ENCODE measurements around the gene MTIF3. TPM values are rescaled to one million over a fixed set of nuclear protein-coding genes. Genes with fewer than 3 reads are reported as not detected.

MTIF3 gene
- total RNA-seq, 4 donors from 2014 or later, result 48.5 to 81.7 (median 73.9) TPM

- DNase-seq (ENCODE audit: low spot score), result no peak
- no peak for ATAC-seq (ENCODE audit: low FRiP score)
- no peak for TF ChIP-seq CTCF (IDR thresholded peaks at IDR 0.05)
Measured at GRCh38 chr13:27474751-27475268, 24.4 kb upstream of the MTIF3 start.

GRCh38 chr13:27472941-27473340, 22.6 kb upstream of the MTIF3 start:
- DNase-seq (ENCODE audit: low spot score) (no peak), ATAC-seq (ENCODE audit: low FRiP score) (no peak)
- no peak for TF ChIP-seq CTCF (IDR thresholded peaks at IDR 0.05)

- DNase-seq (ENCODE audit: low spot score) (no peak), ATAC-seq (ENCODE audit: low FRiP score) (no peak)
- no peak for TF ChIP-seq CTCF (IDR thresholded peaks at IDR 0.05)
Measured at GRCh38 chr13:27472441-27472840, 22.1 kb upstream of the MTIF3 start.

- no peak for ATAC-seq (ENCODE audit: low FRiP score)
- DNase-seq (ENCODE audit: low spot score), result no peak
- no peak for TF ChIP-seq CTCF (IDR thresholded peaks at IDR 0.05)
Measured at GRCh38 chr13:27470075-27470820, 19.9 kb upstream of the MTIF3 start.

- DNase-seq (ENCODE audit: low spot score), result no peak
- ATAC-seq (ENCODE audit: low FRiP score), result no peak
- no peak for TF ChIP-seq CTCF (IDR thresholded peaks at IDR 0.05)
Measured at GRCh38 chr13:27466513-27466912, 16.1 kb upstream of the MTIF3 start.

GRCh38 chr13:27465611-27466010, 15.2 kb upstream of the MTIF3 start:
- ATAC-seq (ENCODE audit: low FRiP score) (no peak), DNase-seq (ENCODE audit: low spot score) (no peak)
- no peak for TF ChIP-seq CTCF (IDR thresholded peaks at IDR 0.05)

GRCh38 chr13:27463500-27463899, 13.1 kb upstream of the MTIF3 start:
- ATAC-seq (ENCODE audit: low FRiP score) (no peak), DNase-seq (ENCODE audit: low spot score) (no peak)
- no peak for TF ChIP-seq CTCF (IDR thresholded peaks at IDR 0.05)

Data from omental fat pad (tissue), 4 donors.